IMR-90 (cell line): ENCODE measurements around the gene GPER1. TPM values are rescaled to one million over a fixed set of nuclear protein-coding genes. Genes with fewer than 3 reads are reported as not detected.

ENCODE experiments used
- ATAC-seq: fragments of 200-7000 bp; cut with Tn5 transposase; 2 replicates; pipeline ENCODE4 v1.9.1; 2020; ENCODE audit warnings: low read depth, mild to moderate bottlenecking, moderate library complexity
- BruUV-seq: library from RNA; stranded (reverse); fragments of 400-500 nt; replicated peaks from 2 replicates; lab custom pipeline; 2021; lab: Mats Ljungman, UMichigan
- CTCF ChIA-PET: fragments of 300-600 bp; formaldehyde crosslinking; extraction: SDS; loops from one replicate; lab custom pipeline; 2021; ENCODE audit warnings: antibody characterized with exemption; lab: Yijun Ruan, JAX
- POLR2A ChIA-PET: fragments of 300-600 bp; sonication (Branson Sonifier 250); formaldehyde crosslinking; loops from one replicate; lab custom pipeline; 2022; ENCODE audit warnings: antibody characterized with exemption; ENCODE audit not compliant: unreplicated experiment; lab: Charles Lee
- DNase-seq: peaks from one replicate; pipeline ENCODE4 v3.0.0; 2013
- H2AFZ ChIP-seq: replicated peaks from 2 replicates; pipeline ENCODE3; 2013; ENCODE audit warnings: low read length, mild to moderate bottlenecking; ENCODE audit not compliant: poor library complexity
- H2AK5ac ChIP-seq: 2 replicates; pipeline ENCODE4 v1.6.1; 2013; ENCODE audit warnings: low read depth, low read length, inconsistent platforms
- H2AK9ac ChIP-seq: replicated peaks from 2 replicates; pipeline ENCODE3; 2013; ENCODE audit warnings: mild to moderate bottlenecking, low read depth, low read length, moderate library complexity; ENCODE audit not compliant: poor library complexity
- H2BK120ac ChIP-seq: 2 replicates; pipeline ENCODE4 v1.6.1; 2013; ENCODE audit warnings: low read depth, low read length, inconsistent platforms
- H2BK15ac ChIP-seq: 3 replicates; pipeline ENCODE4 v1.6.1; 2013; ENCODE audit warnings: low read depth, low read length, inconsistent platforms
- H2BK20ac ChIP-seq: 2 replicates; pipeline ENCODE4 v1.6.1; 2013; ENCODE audit warnings: low read depth, mild to moderate bottlenecking, inconsistent platforms, low read length, moderate library complexity
- H2BK5ac ChIP-seq: 2 replicates; pipeline ENCODE4 v1.6.1; 2013; ENCODE audit warnings: mild to moderate bottlenecking, low read depth, low read length, inconsistent platforms; ENCODE audit not compliant: poor library complexity, severe bottlenecking
- H3K14ac ChIP-seq: replicated peaks from 2 replicates; pipeline ENCODE4 v1.6.1; 2013; ENCODE audit warnings: low read depth, low read length, inconsistent platforms
- H3K18ac ChIP-seq: 2 replicates; pipeline ENCODE4 v1.6.1; 2013; ENCODE audit warnings: low read depth, low read length, control low read depth
- H3K23ac ChIP-seq: 2 replicates; pipeline ENCODE4 v1.6.1; 2013; ENCODE audit warnings: low read depth, low read length, inconsistent platforms
- H3K27ac ChIP-seq: 2 replicates; pipeline ENCODE4 v1.5.1; 2013; ENCODE audit warnings: mild to moderate bottlenecking, control low read depth, low read length; ENCODE audit not compliant: insufficient read depth
- H3K27me3 ChIP-seq: 2 replicates; pipeline ENCODE4 v1.6.1; 2013; ENCODE audit warnings: low read length; ENCODE audit not compliant: control insufficient read depth, insufficient read depth
- H3K36me3 ChIP-seq: 2 replicates; pipeline ENCODE4 v1.6.1; 2013; ENCODE audit warnings: low read length, mixed read lengths; ENCODE audit not compliant: control insufficient read depth, insufficient read depth
- H3K4ac ChIP-seq: 2 replicates; pipeline ENCODE4 v1.6.1; 2013; ENCODE audit warnings: low read depth, low read length, inconsistent platforms
- H3K4me1 ChIP-seq: 2 replicates; pipeline ENCODE4 v1.6.1; 2013; ENCODE audit warnings: low read length, mixed read lengths; ENCODE audit not compliant: control insufficient read depth, insufficient read depth
- H3K4me2 ChIP-seq: 2 replicates; pipeline ENCODE4 v1.6.1; 2013; ENCODE audit warnings: low read depth, mild to moderate bottlenecking, control low read depth, low read length, moderate library complexity
- H3K4me3 ChIP-seq: 2 replicates; pipeline ENCODE4 v1.5.1; 2013; ENCODE audit warnings: low read depth, mild to moderate bottlenecking, control low read depth, low read length, moderate library complexity; ENCODE audit not compliant: insufficient read depth
- H3K56ac ChIP-seq: 2 replicates; pipeline ENCODE4 v1.6.1; 2013; ENCODE audit warnings: low read length, inconsistent platforms; ENCODE audit not compliant: insufficient read depth; ENCODE audit errors: extremely low read depth
- H3K79me1 ChIP-seq, 2 experiments: 2 replicates each; pipeline ENCODE4 v1.6.1; 2013; ENCODE audit warnings: low read length in 2 of 2, inconsistent platforms in 1 of 2, low read depth in 1 of 2
- H3K9ac ChIP-seq: 2 replicates; pipeline ENCODE4 v1.6.1; 2013; ENCODE audit warnings: low read depth, low read length, control low read depth
- H3K9me1 ChIP-seq: 2 replicates; pipeline ENCODE4 v1.6.1; 2013; ENCODE audit warnings: low read length, inconsistent platforms; ENCODE audit not compliant: insufficient read depth
- H3K9me3 ChIP-seq: 2 replicates; pipeline ENCODE4 v1.6.1; 2013; ENCODE audit warnings: low read length; ENCODE audit not compliant: control insufficient read depth, insufficient read depth
- H4K20me1 ChIP-seq: 2 replicates; pipeline ENCODE4 v1.6.1; 2013; ENCODE audit warnings: low read length, inconsistent platforms; ENCODE audit not compliant: insufficient read depth
- H4K5ac ChIP-seq: 2 replicates; pipeline ENCODE4 v1.6.1; 2013; ENCODE audit warnings: mild to moderate bottlenecking, low read depth, low read length, control low read depth
- H4K8ac ChIP-seq, 2 experiments: 2 replicates each; pipeline ENCODE4 v1.6.1; 2013; ENCODE audit warnings: low read depth in 2 of 2, low read length in 2 of 2, control low read depth in 1 of 2, inconsistent platforms in 1 of 2
- H4K91ac ChIP-seq: 2 replicates; pipeline ENCODE4 v1.6.1; 2013; ENCODE audit warnings: low read depth, low read length, inconsistent platforms; ENCODE audit not compliant: insufficient read depth
- CEBPB ChIP-seq: IDR thresholded peaks from 2 replicates; pipeline ENCODE4 v1.6.1; 2012; ENCODE audit warnings: low read depth, low read length, improper control_type of control experiment
- CHD1 ChIP-seq: IDR thresholded peaks from 2 replicates; pipeline ENCODE4 v1.6.1; 2012; ENCODE audit warnings: low read depth, low read length, improper control_type of control experiment
- CTCF ChIP-seq: conservative IDR thresholded peaks from 2 replicates; pipeline ENCODE4 v1.5.1; 2012; ENCODE audit warnings: mild to moderate bottlenecking, low read depth, low read length, improper control_type of control experiment
- ELK1 ChIP-seq: fragments of 150-350 bp; IDR thresholded peaks from 2 replicates; pipeline ENCODE4 v1.6.1; 2016; ENCODE audit warnings: low read depth, mild to moderate bottlenecking, low read length, moderate library complexity, borderline replicate concordance
- FOS ChIP-seq: fragments of 150-350 bp; IDR thresholded peaks from 2 replicates; pipeline ENCODE4 v1.6.1; 2016; ENCODE audit warnings: low read depth, low read length
- MAFK ChIP-seq: IDR thresholded peaks from 2 replicates; pipeline ENCODE4 v1.6.1; 2012; ENCODE audit warnings: low read depth, low read length, improper control_type of control experiment
- MAZ ChIP-seq: IDR thresholded peaks from 2 replicates; pipeline ENCODE4 v1.6.1; 2012; ENCODE audit warnings: low read depth, mild to moderate bottlenecking, low read length, improper control_type of control experiment, moderate library complexity, borderline replicate concordance
- MXI1 ChIP-seq: IDR thresholded peaks from 2 replicates; pipeline ENCODE4 v1.6.1; 2012; ENCODE audit warnings: low read depth, mild to moderate bottlenecking, low read length, moderate library complexity, borderline replicate concordance
- NFE2L2 ChIP-seq: fragments of 150-350 bp; IDR thresholded peaks from 2 replicates; pipeline ENCODE4 v1.6.1; 2016; ENCODE audit warnings: low read depth, mild to moderate bottlenecking, low read length
- POLR2A ChIP-seq: IDR thresholded peaks from 2 replicates; pipeline ENCODE4 v1.6.1; 2012; ENCODE audit warnings: mild to moderate bottlenecking, low read depth, low read length
- RAD21 ChIP-seq: IDR thresholded peaks from 2 replicates; pipeline ENCODE4 v1.6.1; 2012; ENCODE audit warnings: low read length, improper control_type of control experiment
- RCOR1 ChIP-seq: IDR thresholded peaks from 2 replicates; pipeline ENCODE4 v1.6.1; 2012; ENCODE audit warnings: mild to moderate bottlenecking, low read length, improper control_type of control experiment; ENCODE audit not compliant: insufficient replicate concordance
- RFX5 ChIP-seq: IDR thresholded peaks from 2 replicates; pipeline ENCODE4 v1.8.0; 2012; ENCODE audit warnings: low read depth, mild to moderate bottlenecking, low read length, moderate library complexity
- SMC3 ChIP-seq: fragments of 150-350 bp; IDR thresholded peaks from 2 replicates; pipeline ENCODE4 v1.6.1; 2016; ENCODE audit warnings: low read depth, mild to moderate bottlenecking, antibody characterized with exemption, low read length, moderate library complexity
- USF2 ChIP-seq: fragments of 150-350 bp; IDR thresholded peaks from 2 replicates; pipeline ENCODE4 v1.6.1; 2017; ENCODE audit warnings: mild to moderate bottlenecking, antibody characterized with exemption, low read length, low read depth
- WGBS, 2 experiments: methylation state at CpG; one replicate each; pipeline versions ENCODE4 v1.1.5 to v1.1.7; 2013; ENCODE audit warnings: missing lambda C conversion rate in 2 of 2; ENCODE audit not compliant: insufficient read length in 1 of 2; ENCODE audit errors: extremely low coverage in 2 of 2; 5-methylcytosine and 5-hydroxymethylcytosine counted together
- dilution Hi-C: fragments of 300-500 bp; cut with HindIII; formaldehyde crosslinking; loops from one replicate; pipeline ENCODE4 v1.14.3; 2018; ENCODE audit warnings: low sequenced_read_pairs; ENCODE audit not compliant: unreplicated experiment
- in situ Hi-C: fragments of 300-500 bp; cut with MboI; formaldehyde crosslinking; loops from 3 replicates; pipeline ENCODE4 v1.14.3; 2019; ENCODE audit warnings: low sequenced_read_pairs, inconsistent platforms, mixed read lengths
- intact Hi-C: fragments of 100-400 bp; cut with micrococcal nuclease; formaldehyde crosslinking; loops from 2 replicates; pipeline ENCODE4 v1.10.0; 2022
- polyA plus RNA-seq, 3 experiments: library from polyadenylated mRNA; depleted of rRNA; stranded (reverse); fragments of >200 nt; gene quantifications; 2 replicates each; pipeline ENCODE4 v1.2.3, GENCODE V29; 2012; ENCODE audit warnings: low replicate concordance in 1 of 3
- total RNA-seq: library from RNA; depleted of rRNA; stranded (reverse); fragments of >200 nt; gene quantifications from 2 replicates; pipeline ENCODE4 v1.2.3, GENCODE V29; 2012

Gene GPER1
- total and polyA plus RNA-seq, 2 of the 4 experiments (the other 2 are of a cell fraction): 2.0 to 5.8 TPM

- Histone ChIP-seq H3K4me2 (no peak overlapping the region), H4K5ac (no peak overlapping the region), H3K9me3 (no peaks in the 10 kb centered on the region), H2AFZ (no peak overlapping the region), H3K36me3 (no peaks in the 10 kb centered on the region; the same call in 1 of the 2 replicates), H3K9me1 (no peaks in the 10 kb centered on the region), H4K8ac (no peak overlapping the region), H3K18ac (no peak overlapping the region), H4K91ac (no peak overlapping the region), H3K27ac (no peak overlapping the region), H3K4me3 (no peak overlapping the region), H2BK120ac (no peak overlapping the region), H2AK9ac (no peak overlapping the region), H4K20me1 (no peaks in the 10 kb centered on the region), H2BK15ac (no peak overlapping the region), H3K9ac (no peak overlapping the region), H2AK5ac (no peak overlapping the region), H3K4me1 (no peaks in the 10 kb centered on the region), H2BK20ac (no peak overlapping the region), H3K27me3 (no peaks in the 10 kb centered on the region), H3K79me1 (peaks cover 0 to 21% of the 10 kb centered on the region in 2 experiments; a peak in 3 of 4 replicates), H3K23ac (no peak overlapping the region), H3K4ac (no peak overlapping the region), H3K56ac (no peak overlapping the region), H2BK5ac (no peak overlapping the region), H3K14ac (no peak overlapping the region)
- TF ChIP-seq RAD21 (no peak), FOS (no peak), MAFK (no peak), RFX5 (no peak), CEBPB (no peak), RCOR1 (no peak), CHD1 (no peak), CTCF (no peak), USF2 (no peak), NFE2L2 (no peak), SMC3 (no peak), MAZ (no peak), ELK1 (no peak), MXI1 (no peak), POLR2A (no peak)
- ChIA-PET CTCF (interaction anchor here (1.4 kb wide), 1 partner anchor 63 kb away, joined by 7 read pairs; no protein-coding TSS in a partner anchor), POLR2A (no interaction called here)
- DNase-seq (no peak), ATAC-seq (no peak)
- dilution Hi-C loops: no loop called here
- no TSS peak for BruUV-seq
- WGBS, 2 experiments: 96% methylated on average over 13 of the region's 18 CpGs; no CpG with 5 or more reads in 1 of the 2 experiments
- in situ Hi-C loops: no loop called here
- intact Hi-C loops: no loop called here
Observed at GRCh38 chr7:1113548-1113885, 25.6 kb downstream of the GPER1 start.
